ENCODE measurements around the gene SEZ6L2.

GRCh38 chr16:29947897-29948296, 48.5 kb upstream of the SEZ6L2 start:
- TF ChIP-seq POLR2A (IDR thresholded peaks at IDR 0.05; ENCODE audit: insufficient read depth in 1 of 2, low read depth in 2 of 2, low read length in 2 of 2), result no peak
- TF ChIP-seq CHCHD3 (CRISPR knock-in tag; IDR thresholded peaks at IDR 0.05), result no peak
- no peak for TF ChIP-seq CTCF (CRISPR knock-in tag; IDR thresholded peaks at IDR 0.05)
- no peak for TF ChIP-seq ZNF768 (CRISPR knock-in tag; IDR thresholded peaks at IDR 0.05)
- no peak for TF ChIP-seq PHF8 (CRISPR knock-in tag; IDR thresholded peaks at IDR 0.05)
- TF ChIP-seq GRHL1 (CRISPR knock-in tag; conservative IDR thresholded peaks at IDR 0.05), result no peak
- TF ChIP-seq POLR2G (IDR thresholded peaks at IDR 0.05; ENCODE audit: low read depth, low read length), result no peak

All from HepG2 (cell line).